Mucosa of gallbladder (tissue), 1 donor: ENCODE data around the gene RYR2. TPM values are rescaled to one million over a fixed set of nuclear protein-coding genes. Genes with fewer than 3 reads are reported as not detected.
"Not testable (repeated sequence)": the region's sequence is repeated elsewhere in the genome, so short reads cannot be mapped to it uniquely, and the experiment has no call there.

Experiments used
- DNase-seq: peaks from one replicate; pipeline ENCODE4 v3.0.0-alpha.2; 2020; ENCODE audit warnings: low spot score
- total RNA-seq: library from RNA; stranded (reverse); gene quantifications from one replicate; pipeline ENCODE4 v1.2.1, GENCODE V29; 2021
- donor health status: DM: no; HTN: no; CAD: no.

RYR2 gene
- total RNA-seq, 1 donor from 2014 or later = 7.5 TPM

DNA sequence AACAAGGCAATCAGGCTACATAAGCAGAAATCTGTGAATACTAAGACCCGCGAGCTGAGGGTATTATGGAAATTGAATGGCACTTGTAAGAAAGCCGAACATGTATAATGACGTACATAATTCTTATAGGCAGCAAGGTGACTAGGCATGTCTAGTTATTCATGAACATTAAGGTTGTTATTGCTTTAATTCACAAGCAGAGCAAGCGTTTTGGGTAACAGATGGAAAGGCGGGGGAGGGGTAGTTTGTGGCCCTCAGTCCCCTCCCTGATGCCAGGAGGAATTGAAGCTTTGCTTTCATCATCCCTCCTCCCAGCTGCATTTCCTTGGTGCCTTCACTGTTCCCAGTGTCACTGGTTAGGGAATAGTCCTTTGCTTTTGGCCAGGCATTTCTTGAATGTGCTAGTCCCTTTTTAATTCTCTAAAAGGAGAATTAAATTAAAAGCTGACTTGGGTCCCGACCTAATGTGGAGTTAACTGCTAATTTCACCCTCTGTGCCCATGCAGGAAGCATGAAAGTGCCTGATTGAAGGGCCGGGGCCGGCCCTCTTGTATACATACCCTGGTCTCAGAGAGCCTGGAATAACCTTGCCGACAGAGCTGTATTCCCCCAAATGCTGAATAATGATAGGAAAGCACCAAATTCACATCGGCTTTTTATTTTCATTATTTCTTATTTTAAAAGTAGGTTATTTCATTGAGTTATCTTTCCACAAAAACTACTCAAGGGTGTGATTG, 42.5 kb downstream of the RYR2 start:
- DNase-seq = no peak

DNA sequence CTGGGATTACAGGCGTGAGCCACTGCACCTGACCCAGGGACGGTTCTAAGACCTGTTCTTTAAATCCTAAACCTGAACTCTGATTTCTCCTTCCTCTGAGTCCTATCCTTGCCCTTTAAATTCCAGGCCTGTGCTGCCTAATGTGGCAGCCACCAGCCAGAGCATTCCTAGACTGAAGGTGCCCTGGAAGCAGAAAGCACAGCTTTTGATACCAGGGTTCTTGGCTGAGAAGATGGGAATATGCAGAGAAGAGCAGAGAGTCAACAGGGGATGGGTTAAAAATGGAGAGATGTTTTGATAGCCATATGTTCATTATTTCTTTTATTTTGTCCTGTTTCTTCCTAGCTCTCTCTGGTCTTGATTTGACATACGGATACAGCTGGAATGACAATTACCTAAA, 49.7 kb downstream of the RYR2 start:
- DNase-seq = no peak

- no peak for DNase-seq
These were observed 51.7 kb downstream of the RYR2 start for GRCh38 chr1:237093691-237094090.

GRCh38 chr1:237098541-237098940, 56.6 kb downstream of the RYR2 start:
- DNase-seq = no peak

DNA sequence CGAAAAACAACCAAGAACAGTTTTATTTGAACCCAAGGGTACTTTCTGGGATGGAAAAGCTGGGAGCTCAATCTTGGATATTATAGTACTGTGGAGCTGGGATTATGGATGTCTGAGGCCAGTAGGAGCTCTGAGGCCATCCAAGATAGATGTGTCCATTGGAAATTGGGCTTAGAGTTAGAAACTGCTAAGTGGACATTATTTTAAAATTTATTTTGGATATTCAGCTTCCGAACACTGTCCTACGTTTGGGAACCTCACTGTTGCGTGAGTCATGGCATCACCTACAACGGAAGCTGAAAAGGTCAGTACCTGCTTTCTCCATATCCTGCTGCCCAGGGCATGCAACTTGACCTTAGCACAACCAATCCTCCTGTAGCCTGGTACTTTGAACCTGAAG, 61.0 kb downstream of the RYR2 start:
- DNase-seq = no peak

GRCh38 chr1:237104096-237104495, 62.1 kb downstream of the RYR2 start:
- no peak for DNase-seq

- DNase-seq = no peak
These were observed 63.8 kb downstream of the RYR2 start for GRCh38 chr1:237105826-237106225.

- DNase-seq = peak; percentile 38
These were observed 66.5 kb downstream of the RYR2 start for GRCh38 chr1:237108297-237109040.

DNA sequence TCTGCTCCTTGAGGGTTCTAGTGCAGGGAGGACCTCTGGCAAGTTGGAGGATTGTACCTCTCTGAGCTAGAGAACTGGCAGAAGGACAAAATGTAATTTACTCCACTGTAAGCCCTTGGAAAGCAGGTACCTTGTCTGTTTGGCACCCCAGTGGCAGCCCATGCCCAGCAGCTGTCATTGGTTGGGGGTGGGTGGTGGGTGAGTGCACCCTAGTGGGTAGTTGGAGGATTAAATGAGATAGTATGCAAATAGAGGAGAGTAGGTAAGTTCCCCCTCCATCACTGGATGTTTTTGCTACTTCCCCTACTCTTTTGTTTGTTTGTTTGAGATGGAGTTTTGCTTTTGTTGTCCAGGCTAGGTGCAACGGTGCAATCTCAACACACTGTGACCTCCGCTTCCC, 69.8 kb downstream of the RYR2 start:
- no peak for DNase-seq

GRCh38 chr1:237112663-237113062, 70.7 kb downstream of the RYR2 start:
- DNase-seq = no peak

DNA sequence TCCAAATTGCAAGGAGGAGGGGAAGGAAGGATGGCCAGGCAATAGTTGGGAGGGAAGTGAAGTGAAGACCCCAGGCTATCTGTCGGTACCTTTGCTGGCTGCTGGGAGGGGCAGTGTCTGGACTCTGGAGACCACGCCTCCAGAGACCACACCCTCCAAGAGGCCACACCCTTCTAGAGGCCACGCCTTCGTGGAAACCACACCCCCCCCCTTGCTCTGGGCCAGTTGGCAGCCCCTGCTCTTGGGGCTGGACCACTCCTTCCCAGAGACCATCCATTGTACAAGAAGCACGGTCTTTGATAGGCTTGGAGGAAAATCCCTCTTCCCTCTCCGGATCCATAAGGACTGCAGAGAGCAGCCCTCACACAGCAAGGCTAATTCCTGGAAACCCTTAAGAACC, 73.1 kb downstream of the RYR2 start:
- no peak for DNase-seq

DNA sequence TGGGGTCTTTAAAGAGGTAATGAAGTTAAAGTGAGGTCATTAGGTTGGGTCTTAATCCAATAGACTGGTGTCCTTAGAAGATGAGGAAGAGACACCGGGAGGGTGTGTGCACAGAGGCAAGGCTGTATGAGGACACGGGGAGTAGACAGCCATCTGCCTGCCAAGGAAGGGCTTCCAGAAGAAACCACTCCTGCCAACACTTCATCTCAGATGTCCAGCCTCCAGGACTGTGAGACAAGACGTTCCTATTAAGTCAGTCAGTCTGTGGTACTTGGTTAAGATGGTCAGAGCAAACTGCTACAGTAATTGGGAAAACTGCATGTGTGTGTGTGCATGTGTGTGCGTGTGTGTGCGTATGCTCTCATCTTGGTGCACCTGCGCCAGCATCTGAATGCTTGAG, 77.1 kb downstream of the RYR2 start:
- no peak for DNase-seq

GRCh38 chr1:237120683-237121082, 78.7 kb downstream of the RYR2 start:
- DNase-seq = no peak

DNA sequence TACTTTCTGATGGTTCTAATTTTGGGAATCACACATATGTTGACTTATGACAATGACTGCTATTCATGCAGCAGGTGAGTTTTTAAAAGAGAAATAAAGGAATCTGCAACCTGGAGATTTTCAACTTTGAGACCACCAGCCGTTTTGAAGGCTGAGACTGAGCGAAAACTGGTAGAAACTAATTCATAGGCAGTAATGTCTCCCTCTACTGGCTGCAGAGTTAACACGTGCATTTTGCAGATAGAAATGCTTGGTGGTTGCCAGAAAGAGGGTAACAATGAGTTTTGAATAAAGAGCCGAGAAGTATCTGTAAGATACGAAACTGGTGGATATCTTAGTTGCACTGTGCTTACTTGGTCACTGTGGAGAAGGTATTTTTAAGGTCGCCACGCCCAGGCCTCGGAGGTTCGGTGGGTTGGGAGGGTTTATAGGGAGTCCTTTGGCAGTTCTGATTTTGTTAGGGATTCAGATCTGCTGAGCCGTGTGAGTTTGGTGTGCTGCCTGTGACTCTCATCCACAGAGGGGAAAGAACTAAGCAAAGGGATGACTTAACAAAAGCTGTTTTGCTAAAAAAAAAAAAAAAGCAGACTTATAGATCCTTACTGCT, 83.0 kb downstream of the RYR2 start:
- no peak for DNase-seq

- DNase-seq = no peak
These were observed 84.2 kb downstream of the RYR2 start for GRCh38 chr1:237126180-237126579.

- DNase-seq = not testable (repeated sequence)
These were observed 85.3 kb downstream of the RYR2 start for GRCh38 chr1:237127301-237127700.

DNA sequence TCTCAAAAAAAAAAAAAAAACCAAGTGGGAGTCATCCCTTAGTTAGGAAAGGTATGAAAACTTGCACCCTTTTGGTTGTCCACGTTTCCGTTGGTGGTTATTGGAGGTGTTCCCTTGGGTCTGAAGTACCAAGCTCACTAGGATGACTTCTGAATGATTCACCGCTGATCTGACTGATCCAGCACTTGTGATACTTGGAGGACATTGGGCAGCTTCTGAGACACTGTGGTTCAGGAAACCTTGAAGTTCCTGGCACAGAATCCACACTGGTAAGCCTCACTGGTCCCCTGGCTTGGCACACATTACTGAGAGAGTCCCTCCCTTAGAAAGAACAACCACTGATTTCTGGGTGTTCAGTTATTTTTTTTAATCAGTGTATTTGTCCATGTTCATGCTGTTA, 91.9 kb downstream of the RYR2 start:
- DNase-seq = no peak

- DNase-seq = no peak
These were observed 92.9 kb downstream of the RYR2 start for GRCh38 chr1:237134929-237135328.

- DNase-seq = no peak
These were observed 96.6 kb downstream of the RYR2 start for GRCh38 chr1:237138551-237138950.

GRCh38 chr1:237139732-237140131, 97.7 kb downstream of the RYR2 start:
- DNase-seq = no peak

DNA sequence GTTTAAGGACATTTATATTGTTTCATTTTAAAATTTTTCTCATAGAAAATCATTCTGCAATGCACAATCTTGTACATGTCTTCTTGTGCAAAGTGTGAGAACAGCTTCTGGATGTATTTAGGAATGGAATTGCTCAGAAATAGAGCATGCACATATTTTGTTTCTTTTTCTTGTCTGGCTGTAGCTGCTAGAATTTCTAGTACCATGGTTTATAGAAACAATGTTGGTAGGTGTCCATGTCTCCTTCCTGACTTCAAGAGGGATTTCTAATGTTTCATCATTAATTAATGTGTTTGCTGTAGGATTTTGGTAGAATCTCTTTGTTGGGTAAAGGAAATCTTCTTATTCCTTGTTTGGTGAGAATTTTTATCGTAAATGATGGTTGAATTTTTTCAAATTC, 99.0 kb downstream of the RYR2 start:
- DNase-seq = no peak

- DNase-seq = no peak
These were observed 99.5 kb downstream of the RYR2 start for GRCh38 chr1:237141502-237141901.
